Activated naive CD4-positive, alpha-beta T cell treated with anti-CD3 and anti-CD28 coated beads for 36 hours (primary cell): Measurements from ENCODE around the gene DOC2A. TPM values are rescaled to one million over a fixed set of nuclear protein-coding genes. Genes with fewer than 3 reads are reported as not detected.
"Not testable (repeated sequence)": the region's sequence is repeated elsewhere in the genome, so short reads cannot be mapped to it uniquely, and the experiment has no call there.

ENCODE experiments used
- CTCF ChIA-PET: fragments of 350-600 bp; sonication (Branson Sonifier 250); formaldehyde crosslinking; loops from one replicate; lab custom pipeline; 2021; ENCODE audit warnings: antibody characterized with exemption; lab: Charles Lee
- DNase-seq: peaks from one replicate; pipeline ENCODE4 v3.0.0-alpha.2; 2020
- H3K27ac Mint-ChIP-seq: one replicate; pipeline ENCODE4 v1.8.0; 2021; ENCODE audit warnings: mild to moderate bottlenecking, mixed read lengths
- H3K27me3 Mint-ChIP-seq: one replicate; pipeline ENCODE4 v1.8.0; 2021; ENCODE audit warnings: low read depth, mixed read lengths
- H3K36me3 Mint-ChIP-seq: one replicate; pipeline ENCODE4 v1.8.0; 2021; ENCODE audit warnings: low read depth, mixed read lengths
- H3K4me1 Mint-ChIP-seq: one replicate; pipeline ENCODE4 v1.8.0; 2021; ENCODE audit warnings: low read depth, mixed read lengths
- H3K4me3 Mint-ChIP-seq: one replicate; pipeline ENCODE4 v1.8.0; 2021; ENCODE audit warnings: mild to moderate bottlenecking, moderate library complexity, mixed read lengths
- H3K9me3 Mint-ChIP-seq: one replicate; pipeline ENCODE4 v1.8.0; 2021; ENCODE audit warnings: mixed read lengths
- intact Hi-C: fragments of 100-400 bp; cut with micrococcal nuclease; formaldehyde crosslinking; loops from one replicate; pipeline ENCODE4 v1.15.1; 2023
- total RNA-seq, 2 experiments: library from RNA; stranded (reverse); gene quantifications; one replicate each; pipeline ENCODE4 v1.2.3, GENCODE V29; 2021

Gene DOC2A
- total RNA-seq, 2 experiments from 2014 or later: 0.64 to 0.86 TPM

- intact Hi-C loops: loop anchor here (1.0 to 5.0 kb wide), 7 partner anchors 22 to 168 kb away; partner anchors contain the start of genes C16orf92, CDIPT, HIRIP3 and KCTD13
- Mint-ChIP-seq H3K4me1 (peaks cover 28% of the 10 kb centered on the region), H3K27ac (peak within 1 kb of the TSS; percentile 82), H3K27me3 (no peaks in the 10 kb centered on the region), H3K4me3 (peak within 1 kb of the TSS; percentile 97), H3K36me3 (peaks cover 11% of the 10 kb centered on the region), H3K9me3 (no peaks in the 10 kb centered on the region)
- CTCF ChIA-PET: interaction anchor here (0.5 to 2.9 kb wide), 4 partner anchors 12 to 152 kb away, joined by 3 to 20 read pairs (median 4); partner anchors contain the start of gene TMEM219
- DNase-seq: peak; percentile 95
Measured at GRCh38 chr16:29973384-29974246, 37.2 kb downstream of the DOC2A start, which contains the start of gene TAOK2. Gene TAOK2, plus strand, starts transcription at chr16:29973868. Its CDS starts 3,905 bp downstream, at chr16:29977773.

- no peak for DNase-seq
- peak overlapping the region; percentile 72 for H3K27ac Mint-ChIP-seq
- intact Hi-C loops: loop anchor here (1.0 to 5.0 kb wide), 7 partner anchors 22 to 168 kb away; partner anchors contain the start of genes C16orf92, CDIPT, HIRIP3 and KCTD13
- peaks cover 13% of the 10 kb centered on the region for H3K36me3 Mint-ChIP-seq
- CTCF ChIA-PET: interaction anchor here (0.7 to 2.9 kb wide), 4 partner anchors 11 to 152 kb away, joined by 3 to 20 read pairs (median 4); partner anchors contain the start of gene TMEM219
- H3K4me3 Mint-ChIP-seq: peak overlapping the region; percentile 97
- H3K4me1 Mint-ChIP-seq: peaks cover 28% of the 10 kb centered on the region
- H3K9me3 Mint-ChIP-seq: no peaks in the 10 kb centered on the region
- no peaks in the 10 kb centered on the region for H3K27me3 Mint-ChIP-seq
Measured at GRCh38 chr16:29972992-29973383, 37.8 kb downstream of the DOC2A start.

DNA sequence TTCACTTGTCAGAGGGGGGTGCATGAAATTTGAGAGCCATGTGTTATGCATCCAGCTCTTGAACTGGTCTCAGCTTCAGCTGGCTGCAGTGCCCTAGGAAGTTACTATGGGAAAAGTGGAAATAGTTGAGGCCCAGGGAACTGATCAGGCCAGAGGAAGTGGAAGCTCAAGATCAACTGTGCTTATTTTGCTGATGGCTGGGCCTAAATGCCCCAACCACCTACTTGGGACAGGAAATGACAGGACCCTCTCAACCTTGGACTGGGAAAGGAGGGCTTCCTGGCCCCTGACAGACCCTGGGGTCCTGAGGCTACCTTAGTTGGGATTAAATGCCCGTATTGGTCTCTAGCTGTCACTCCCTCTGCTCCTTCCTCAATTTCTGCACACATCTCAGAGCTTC, 38.3 kb downstream of the DOC2A start:
- H3K36me3 Mint-ChIP-seq: peaks cover 13% of the 10 kb centered on the region
- H3K9me3 Mint-ChIP-seq: no peaks in the 10 kb centered on the region
- H3K4me3 Mint-ChIP-seq: no peak overlapping the region
- H3K27me3 Mint-ChIP-seq: no peaks in the 10 kb centered on the region
- H3K27ac Mint-ChIP-seq: no peak overlapping the region
- CTCF ChIA-PET: interaction anchor here (0.7 to 2.9 kb wide), 2 partner anchors 11 to 105 kb away, joined by 3 to 20 read pairs; partner anchors contain the start of gene TMEM219
- no peak for DNase-seq
- H3K4me1 Mint-ChIP-seq: peaks cover 28% of the 10 kb centered on the region
- intact Hi-C loops: loop anchor here (5.0 kb wide), 3 partner anchors 35 to 150 kb away; partner anchors contain the start of genes C16orf92 and MVP

DNA sequence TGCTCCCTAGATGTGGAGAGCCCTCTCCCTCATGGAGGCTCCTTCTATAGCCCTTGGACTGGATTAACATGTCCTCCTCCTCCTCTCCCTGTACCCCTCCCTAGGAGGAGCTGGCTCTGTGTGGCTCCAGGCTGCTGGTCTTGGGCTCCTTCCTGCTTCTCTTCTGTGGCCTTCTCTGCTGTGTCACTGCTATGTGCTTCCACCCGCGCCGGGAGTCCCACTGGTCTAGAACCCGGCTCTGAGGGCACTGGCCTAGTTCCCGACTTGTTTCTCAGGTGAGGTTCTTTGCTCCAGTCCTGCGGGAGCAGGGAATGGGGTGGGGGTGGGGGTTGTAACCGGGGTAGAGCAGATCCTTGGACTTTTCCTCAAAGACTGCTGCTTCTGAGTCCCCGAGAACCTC, 39.5 kb downstream of the DOC2A start:
- Mint-ChIP-seq H3K27me3 (no peaks in the 10 kb centered on the region), H3K27ac (no peak overlapping the region), H3K9me3 (no peaks in the 10 kb centered on the region), H3K36me3 (peaks cover 13% of the 10 kb centered on the region), H3K4me3 (no peak overlapping the region), H3K4me1 (peaks cover 21% of the 10 kb centered on the region)
- CTCF ChIA-PET: interaction anchor here (0.7 kb wide), 1 partner anchor 479 kb away, joined by 3 read pairs; no protein-coding TSS in a partner anchor
- no peak for DNase-seq
- intact Hi-C loops: loop anchor here (5.0 kb wide), 3 partner anchors 36 to 149 kb away; partner anchors contain the start of genes C16orf92 and MVP

DNA sequence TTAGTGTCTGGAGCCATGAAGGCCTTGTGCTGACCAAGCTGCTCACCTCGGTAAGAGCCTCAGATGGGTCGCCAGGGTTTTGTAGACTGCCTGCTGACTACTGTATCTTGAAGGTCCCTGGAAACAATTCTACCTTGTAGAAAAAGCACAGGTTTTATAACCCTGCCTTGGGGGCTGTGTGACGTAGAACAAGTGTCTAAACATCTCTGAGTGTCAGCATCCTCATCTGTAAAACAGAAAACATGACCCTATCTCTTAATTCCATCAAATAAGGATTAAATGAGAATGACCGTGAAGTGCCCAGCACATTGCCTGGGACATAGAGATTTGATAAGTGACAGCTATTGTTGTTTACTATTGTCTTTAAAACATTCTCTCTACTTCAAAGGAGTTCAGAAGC, 42.6 kb downstream of the DOC2A start:
- CTCF ChIA-PET: interaction anchor here (0.6 kb wide), 1 partner anchor 95 kb away, joined by 4 read pairs; no protein-coding TSS in a partner anchor
- Mint-ChIP-seq H3K27ac (no peak overlapping the region), H3K9me3 (no peaks in the 10 kb centered on the region), H3K27me3 (no peaks in the 10 kb centered on the region), H3K4me1 (peaks cover 5% of the 10 kb centered on the region), H3K36me3 (peaks cover 11% of the 10 kb centered on the region), H3K4me3 (no peak overlapping the region)
- no peak for DNase-seq
- intact Hi-C loops: loop anchor here (10.0 kb wide), 2 partner anchors 953 to 1013 kb away; partner anchors contain the start of gene NFATC2IP

DNA sequence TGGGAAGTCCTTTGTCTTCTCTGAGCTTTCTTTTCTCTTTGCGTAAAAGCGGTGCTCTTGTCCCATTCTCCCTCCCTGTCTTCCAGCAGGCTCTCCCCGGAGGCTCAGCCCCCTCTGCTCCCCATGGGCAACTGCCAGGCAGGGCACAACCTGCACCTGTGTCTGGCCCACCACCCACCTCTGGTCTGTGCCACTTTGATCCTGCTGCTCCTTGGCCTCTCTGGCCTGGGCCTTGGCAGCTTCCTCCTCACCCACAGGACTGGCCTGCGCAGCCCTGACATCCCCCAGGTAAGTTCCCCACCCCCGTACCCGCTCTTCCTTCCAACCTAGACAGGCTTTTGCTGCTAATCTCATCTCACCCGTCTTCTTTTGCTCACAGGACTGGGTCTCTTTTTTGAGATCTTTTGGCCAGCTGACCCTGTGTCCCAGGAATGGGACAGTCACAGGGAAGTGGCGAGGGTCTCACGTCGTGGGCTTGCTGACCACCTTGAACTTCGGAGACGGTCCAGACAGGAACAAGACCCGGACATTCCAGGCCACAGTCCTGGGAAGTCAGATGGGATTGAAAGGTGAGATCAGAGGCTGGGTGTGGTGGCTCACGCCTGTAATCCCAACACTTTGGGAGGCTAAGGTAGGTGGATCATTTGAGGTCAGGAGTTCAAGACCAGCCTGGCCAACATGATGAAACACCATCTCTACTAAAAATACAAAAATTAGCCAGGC, 47.6 kb downstream of the DOC2A start:
- peaks cover 20% of the 10 kb centered on the region for H3K4me1 Mint-ChIP-seq
- H3K36me3 Mint-ChIP-seq: peaks cover 3% of the 10 kb centered on the region
- intact Hi-C loops: loop anchor here (10.0 kb wide), 2 partner anchors 948 to 1008 kb away; partner anchors contain the start of gene NFATC2IP
- no peak for DNase-seq
- H3K9me3 Mint-ChIP-seq: no peaks in the 10 kb centered on the region
- peak overlapping the region; percentile 76 for H3K27ac Mint-ChIP-seq
- CTCF ChIA-PET: interaction anchor here (1.0 to 2.4 kb wide), 2 partner anchors 10 to 156 kb away, joined by 3 to 20 read pairs; partner anchors contain the start of gene TAOK2
- no peaks in the 10 kb centered on the region for H3K27me3 Mint-ChIP-seq
- H3K4me3 Mint-ChIP-seq: peak overlapping the region; percentile 87

DNA sequence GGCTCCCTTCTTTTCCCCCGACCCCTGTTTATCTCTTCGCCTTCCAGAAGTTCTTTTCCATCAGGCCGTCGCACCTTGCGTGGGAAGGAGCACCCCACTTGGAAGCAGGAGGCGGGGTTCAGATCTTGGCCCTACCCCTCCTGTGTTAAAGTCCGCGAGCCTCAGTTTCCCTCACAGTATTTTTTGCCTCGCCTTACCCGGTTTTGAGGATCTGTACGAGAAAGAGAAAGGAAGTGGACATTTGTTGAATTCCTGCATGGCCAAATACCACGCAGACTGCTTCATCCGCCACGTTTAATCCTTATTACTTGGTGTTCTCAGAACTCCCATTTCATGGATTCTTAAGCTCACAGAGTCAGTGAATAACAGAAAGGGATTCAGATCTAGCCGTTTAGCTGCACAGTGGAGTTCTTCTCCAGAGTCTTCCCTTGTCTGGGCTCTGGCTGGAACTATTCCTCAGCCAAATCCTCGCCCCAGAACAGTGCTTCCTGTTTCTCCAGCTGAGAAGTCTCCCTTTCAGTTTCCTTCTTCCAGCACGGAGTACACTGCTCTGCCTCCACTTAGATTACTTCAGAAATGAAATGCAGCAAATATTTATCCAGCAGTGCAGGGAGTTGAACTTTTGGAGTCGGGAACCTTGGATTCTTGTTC, 48.4 kb downstream of the DOC2A start:
- intact Hi-C loops: loop anchor here (1.0 to 10.0 kb wide), 3 partner anchors 99 to 1008 kb away; partner anchors contain the start of genes CDIPT and NFATC2IP
- Mint-ChIP-seq H3K4me1 (peaks cover 20% of the 10 kb centered on the region), H3K27me3 (no peaks in the 10 kb centered on the region), H3K36me3 (peaks cover 3% of the 10 kb centered on the region), H3K27ac (peak overlapping the region; percentile 76), H3K9me3 (no peaks in the 10 kb centered on the region), H3K4me3 (peak overlapping the region; percentile 87)
- no peak for DNase-seq
- CTCF ChIA-PET: interaction anchor here (1.0 to 2.4 kb wide), 4 partner anchors 11 to 167 kb away, joined by 3 to 20 read pairs (median 4); partner anchors contain the start of gene TAOK2

DNA sequence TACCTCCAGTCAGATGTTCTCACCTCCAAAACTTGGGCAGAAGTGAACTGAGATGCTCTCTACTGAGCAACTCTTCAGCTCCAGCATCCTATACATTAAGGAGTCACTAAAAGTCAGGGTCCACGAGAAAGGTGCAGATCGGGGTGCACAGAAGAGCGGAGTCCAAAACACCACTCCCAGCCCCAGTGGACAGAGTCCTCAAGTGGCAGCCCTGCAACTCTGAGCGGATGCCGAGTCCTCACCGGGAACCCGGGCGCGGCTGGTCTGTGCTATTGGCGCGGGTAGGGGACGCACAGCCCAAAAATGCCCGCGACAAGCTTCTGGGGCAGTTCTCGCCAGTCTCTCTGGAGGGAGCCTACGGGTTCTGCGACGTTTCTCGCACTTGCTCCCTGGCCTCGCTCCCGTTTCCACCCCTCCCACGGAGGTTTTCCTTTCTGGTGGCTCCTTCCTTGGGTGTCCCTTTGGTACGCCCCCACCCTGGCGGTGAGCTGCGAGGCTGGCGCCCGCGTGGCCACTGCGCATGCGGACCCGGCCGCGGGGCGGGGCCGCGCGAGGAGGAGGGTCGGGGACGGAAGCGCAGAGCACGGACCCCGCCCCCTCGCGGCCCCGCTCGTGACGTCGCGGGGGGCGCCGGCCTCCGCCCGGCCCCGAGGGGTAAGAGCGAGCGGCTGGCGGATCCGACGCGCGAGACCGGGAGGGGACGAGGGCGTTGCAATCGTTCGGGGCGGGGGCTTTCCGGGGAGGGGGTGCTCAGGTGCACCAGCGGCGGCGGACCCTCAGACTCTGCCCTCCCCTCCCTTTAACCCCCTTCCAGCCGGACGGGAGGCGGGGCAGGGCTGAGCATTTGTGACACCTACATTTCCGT, 49.1 kb downstream of the DOC2A start, which contains the start of gene TMEM219:
TSS of gene TMEM219 (plus strand) at position 601 of the 865 bp plus-strand sequence. CDS start 1,065 bp downstream, outside the sequence.
- Mint-ChIP-seq H3K4me3 (peak within 1 kb of the TSS; percentile 87), H3K27ac (peak within 1 kb of the TSS; percentile 83), H3K9me3 (no peaks in the 10 kb centered on the region), H3K27me3 (no peaks in the 10 kb centered on the region), H3K36me3 (peaks cover 3% of the 10 kb centered on the region), H3K4me1 (peaks cover 20% of the 10 kb centered on the region)
- CTCF ChIA-PET: interaction anchor here (0.6 to 2.4 kb wide), 8 partner anchors 11 to 282 kb away, joined by 3 to 20 read pairs (median 4); partner anchors contain the start of gene TAOK2
- peak; percentile 88 for DNase-seq
- intact Hi-C loops: loop anchor here (1.0 to 10.0 kb wide), 4 partner anchors 35 to 1007 kb away; partner anchors contain the start of genes CDIPT, KCTD13 and NFATC2IP

DNA sequence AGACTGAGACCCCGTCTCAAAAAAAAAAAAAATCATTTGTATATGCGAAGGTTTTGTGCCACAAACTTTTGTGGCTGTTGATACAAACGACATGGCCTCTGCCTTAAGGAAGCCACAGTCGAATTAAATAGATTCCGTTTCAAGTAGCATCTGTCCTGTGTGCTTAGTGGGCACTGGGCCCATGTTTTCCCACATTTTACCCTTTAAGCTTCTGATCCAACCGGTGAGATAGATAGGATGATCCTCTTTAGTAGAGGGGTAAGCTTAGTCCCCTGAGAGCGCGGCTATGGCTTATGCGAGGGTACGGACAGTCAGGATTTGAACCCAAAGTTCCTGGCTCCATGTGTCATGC, 49.7 kb downstream of the DOC2A start:
- CTCF ChIA-PET: interaction anchor here (0.6 to 2.4 kb wide), 9 partner anchors 12 to 281 kb away, joined by 3 to 20 read pairs (median 4); partner anchors contain the start of gene TAOK2
- H3K4me1 Mint-ChIP-seq: peaks cover 20% of the 10 kb centered on the region
- H3K27me3 Mint-ChIP-seq: no peaks in the 10 kb centered on the region
- peak overlapping the region; percentile 87 for H3K4me3 Mint-ChIP-seq
- intact Hi-C loops: loop anchor here (1.0 to 10.0 kb wide), 3 partner anchors 35 to 1006 kb away; partner anchors contain the start of genes KCTD13 and NFATC2IP
- peaks cover 3% of the 10 kb centered on the region for H3K36me3 Mint-ChIP-seq
- DNase-seq: no peak
- H3K27ac Mint-ChIP-seq: peak overlapping the region; percentile 83
- no peaks in the 10 kb centered on the region for H3K9me3 Mint-ChIP-seq

DNA sequence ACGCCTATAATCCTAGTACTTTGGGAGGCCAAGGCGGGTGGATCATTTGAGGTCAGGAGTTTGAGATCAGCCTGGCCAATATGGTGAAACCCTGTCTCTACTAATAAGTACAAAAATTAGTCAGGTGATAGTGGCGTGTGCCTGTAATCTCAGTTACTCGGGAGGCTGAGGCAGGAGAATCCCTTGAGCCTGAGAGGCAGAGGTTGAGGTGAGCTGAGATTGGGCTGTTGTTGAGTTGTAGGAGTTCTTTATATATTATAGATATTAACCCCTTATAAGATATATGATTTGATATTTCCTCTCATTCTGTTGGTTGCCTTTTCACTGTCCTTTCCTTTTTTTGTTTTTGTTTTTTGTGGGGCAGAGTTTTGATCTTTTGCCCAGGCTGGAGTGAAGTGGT, 51.0 kb downstream of the DOC2A start:
- not testable (repeated sequence) for H3K27ac Mint-ChIP-seq, H3K9me3 Mint-ChIP-seq, H3K27me3 Mint-ChIP-seq, DNase-seq, H3K36me3 Mint-ChIP-seq
- intact Hi-C loops: loop anchor here (10.0 kb wide), 2 partner anchors 945 to 1005 kb away; partner anchors contain the start of gene NFATC2IP
- CTCF ChIA-PET: interaction anchor here (0.6 kb wide), 1 partner anchor 135 kb away, joined by 3 read pairs; no protein-coding TSS in a partner anchor
- Mint-ChIP-seq H3K4me1 (peaks cover 20% of the 10 kb centered on the region), H3K4me3 (peak overlapping the region; percentile 21)
